Right atrium auricular region (tissue), 2 donors: ENCODE data around the gene ASB10. TPM values are rescaled to one million over a fixed set of nuclear protein-coding genes. Genes with fewer than 3 reads are reported as not detected.

Experiments used
- DNase-seq: peaks from one replicate; pipeline ENCODE4 v3.0.0-alpha.2; 2019; ENCODE audit warnings: low spot score
- H3K27ac ChIP-seq, 2 donors: fragments of 200-600 bp; sonication (generic); 1 replicate in 1 of 2; 2 replicates in 1 of 2; pipeline ENCODE4 v1.5.1; 2016 to 2019
- H3K27me3 ChIP-seq, 2 donors: fragments of 200-600 bp; sonication (generic); one replicate each; pipeline versions ENCODE4 v1.5.1 to v1.6.0; 2017 to 2019
- H3K36me3 ChIP-seq: fragments of 200-600 bp; sonication (generic); one replicate; pipeline ENCODE4 v1.5.1; 2016
- H3K4me1 ChIP-seq, 2 donors: fragments of 200-600 bp; sonication (generic); one replicate each; pipeline versions ENCODE4 v1.5.1 to v1.6.0; 2017 to 2019
- H3K4me3 ChIP-seq, 2 donors: fragments of 200-600 bp; sonication (generic); 1 replicate in 1 of 2; 2 replicates in 1 of 2; pipeline ENCODE4 v1.5.1; 2017 to 2019; ENCODE audit warnings: mild to moderate bottlenecking in 1 of 2, moderate library complexity in 1 of 2
- H3K9me3 ChIP-seq, 2 donors: fragments of 200-600 bp; sonication (generic); one replicate each; pipeline ENCODE4 v1.5.1; 2019
- total RNA-seq, 2 donors: library from RNA; depleted of rRNA; stranded (reverse); fragments of >200 nt; gene quantifications; one replicate each; pipeline ENCODE4 v1.1.0, GENCODE V29; 2016
- TF ChIP-seq, protein P1 (sequence below), 2 donors: fragments of 200-600 bp; sonication (generic); IDR thresholded peaks; one replicate each; pipeline ENCODE4 v1.5.1; 2019; ENCODE audit warnings: antibody characterized with exemption in 2 of 2

ASB10 gene
- total RNA-seq, 2 donors from 2014 or later: 4.0 to 11.6 TPM

DNA sequence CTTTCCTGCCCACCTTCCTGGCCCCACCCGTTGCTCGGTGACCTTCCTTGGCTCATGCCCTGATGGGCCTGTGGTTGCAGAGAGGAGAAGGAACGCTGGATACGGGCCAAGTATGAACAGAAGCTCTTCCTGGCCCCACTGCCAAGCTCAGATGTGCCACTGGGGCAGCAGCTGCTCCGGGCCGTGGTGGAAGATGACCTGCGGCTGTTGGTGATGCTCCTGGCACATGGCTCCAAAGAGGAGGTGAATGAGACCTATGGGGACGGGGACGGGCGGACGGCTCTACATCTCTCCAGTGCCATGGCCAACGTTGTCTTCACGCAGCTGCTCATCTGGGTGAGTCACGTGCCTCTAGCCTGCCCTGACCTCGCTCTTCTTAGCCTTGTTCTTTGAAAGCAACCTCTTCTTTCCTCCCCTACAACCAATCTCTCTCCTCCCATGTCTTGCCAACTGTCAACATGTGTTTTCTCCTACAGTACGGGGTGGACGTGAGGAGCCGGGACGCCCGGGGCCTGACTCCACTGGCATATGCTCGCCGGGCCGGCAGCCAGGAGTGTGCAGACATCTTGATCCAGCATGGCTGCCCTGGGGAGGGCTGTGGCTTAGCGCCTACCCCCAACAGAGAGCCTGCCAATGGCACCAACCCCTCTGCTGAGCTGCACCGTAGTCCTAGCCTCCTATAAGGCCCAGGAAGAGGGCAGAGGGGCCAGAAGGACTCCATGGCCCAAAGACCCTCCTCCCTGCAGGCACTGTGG, 43.6 kb downstream of the ASB10 start:
- Histone ChIP-seq H3K36me3 (peaks cover 27% of the 10 kb centered on the region), H3K27me3 (no peaks in the 10 kb centered on the region), H3K4me3 (no peak overlapping the region), H3K27ac (no peak overlapping the region), H3K9me3 (no peaks in the 10 kb centered on the region), H3K4me1 (peaks cover 0 to 17% of the 10 kb centered on the region in 2 donors)
- no peak for DNase-seq
- TF ChIP-seq, protein P1, sequence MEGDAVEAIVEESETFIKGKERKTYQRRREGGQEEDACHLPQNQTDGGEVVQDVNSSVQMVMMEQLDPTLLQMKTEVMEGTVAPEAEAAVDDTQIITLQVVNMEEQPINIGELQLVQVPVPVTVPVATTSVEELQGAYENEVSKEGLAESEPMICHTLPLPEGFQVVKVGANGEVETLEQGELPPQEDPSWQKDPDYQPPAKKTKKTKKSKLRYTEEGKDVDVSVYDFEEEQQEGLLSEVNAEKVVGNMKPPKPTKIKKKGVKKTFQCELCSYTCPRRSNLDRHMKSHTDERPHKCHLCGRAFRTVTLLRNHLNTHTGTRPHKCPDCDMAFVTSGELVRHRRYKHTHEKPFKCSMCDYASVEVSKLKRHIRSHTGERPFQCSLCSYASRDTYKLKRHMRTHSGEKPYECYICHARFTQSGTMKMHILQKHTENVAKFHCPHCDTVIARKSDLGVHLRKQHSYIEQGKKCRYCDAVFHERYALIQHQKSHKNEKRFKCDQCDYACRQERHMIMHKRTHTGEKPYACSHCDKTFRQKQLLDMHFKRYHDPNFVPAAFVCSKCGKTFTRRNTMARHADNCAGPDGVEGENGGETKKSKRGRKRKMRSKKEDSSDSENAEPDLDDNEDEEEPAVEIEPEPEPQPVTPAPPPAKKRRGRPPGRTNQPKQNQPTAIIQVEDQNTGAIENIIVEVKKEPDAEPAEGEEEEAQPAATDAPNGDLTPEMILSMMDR (IDR thresholded peaks at IDR 0.05): no peak

DNA sequence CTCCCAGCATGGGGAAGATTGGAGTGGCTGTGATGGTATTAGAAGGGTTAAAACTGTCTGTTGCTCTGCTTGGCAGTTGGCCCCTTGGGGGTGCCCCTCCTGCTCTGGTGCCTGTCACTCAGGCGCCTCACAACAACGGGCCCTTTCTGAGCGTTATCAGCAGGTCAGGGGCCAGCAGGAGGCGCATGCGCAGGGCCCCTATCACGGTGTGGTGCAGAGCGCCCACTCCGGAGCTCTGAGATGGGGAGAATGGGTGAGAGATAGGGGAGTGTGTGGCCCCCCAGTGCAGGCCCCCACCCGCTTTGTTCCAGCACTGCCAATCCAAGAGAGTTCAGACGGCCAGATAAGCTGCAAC, 44.4 kb downstream of the ASB10 start:
- peaks cover 31% of the 10 kb centered on the region for H3K36me3 ChIP-seq
- TF ChIP-seq, protein P1 (IDR thresholded peaks at IDR 0.05): no peak
- DNase-seq: no peak
- H3K27ac ChIP-seq: no peak overlapping the region
- no peak overlapping the region for H3K4me3 ChIP-seq
- no peaks in the 10 kb centered on the region for H3K27me3 ChIP-seq
- peaks cover 0 to 25% of the 10 kb centered on the region in 2 donors for H3K4me1 ChIP-seq
- no peaks in the 10 kb centered on the region for H3K9me3 ChIP-seq

DNA sequence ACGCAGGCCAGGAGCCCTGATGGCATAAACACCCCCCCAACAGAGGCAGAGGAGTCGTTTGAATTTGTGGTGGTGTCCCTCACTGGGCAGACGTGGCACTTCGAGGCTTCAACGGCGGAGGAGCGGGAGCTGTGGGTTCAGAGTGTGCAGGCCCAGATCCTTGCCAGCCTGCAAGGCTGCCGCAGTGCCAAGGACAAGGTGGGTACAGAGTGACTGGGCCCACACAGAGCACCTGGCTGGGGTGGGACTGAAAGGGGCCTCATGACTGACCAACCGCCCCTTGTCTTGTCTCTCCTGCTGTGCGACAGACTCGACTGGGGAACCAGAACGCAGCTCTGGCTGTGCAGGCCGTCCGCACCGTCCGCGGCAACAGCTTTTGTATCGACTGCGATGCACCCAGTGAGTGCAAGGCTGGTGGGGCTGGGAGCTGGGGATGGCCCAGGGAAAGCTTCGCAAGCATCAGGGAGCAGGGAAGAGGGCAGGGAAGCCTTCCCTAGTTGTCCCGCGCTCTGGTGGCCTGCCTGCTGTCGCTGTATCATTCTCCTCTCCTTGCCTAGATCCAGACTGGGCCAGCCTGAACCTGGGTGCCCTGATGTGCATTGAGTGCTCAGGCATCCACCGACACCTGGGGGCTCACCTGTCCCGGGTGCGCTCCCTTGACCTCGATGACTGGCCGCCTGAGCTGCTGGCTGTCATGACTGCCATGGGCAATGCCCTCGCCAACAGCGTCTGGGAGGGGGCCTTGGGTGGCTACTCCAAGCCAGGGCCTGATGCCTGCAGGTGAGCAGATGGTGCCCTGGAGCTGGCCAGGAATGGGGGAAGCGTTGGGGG, 45.0 kb downstream of the ASB10 start:
- Histone ChIP-seq H3K27me3 (no peaks in the 10 kb centered on the region), H3K4me3 (no peak overlapping the region), H3K4me1 (peaks cover 0 to 31% of the 10 kb centered on the region in 2 donors), H3K9me3 (no peaks in the 10 kb centered on the region), H3K36me3 (peaks cover 31% of the 10 kb centered on the region), H3K27ac (no peak overlapping the region)
- TF ChIP-seq, protein P1 (IDR thresholded peaks at IDR 0.05): no peak
- DNase-seq: no peak

DNA sequence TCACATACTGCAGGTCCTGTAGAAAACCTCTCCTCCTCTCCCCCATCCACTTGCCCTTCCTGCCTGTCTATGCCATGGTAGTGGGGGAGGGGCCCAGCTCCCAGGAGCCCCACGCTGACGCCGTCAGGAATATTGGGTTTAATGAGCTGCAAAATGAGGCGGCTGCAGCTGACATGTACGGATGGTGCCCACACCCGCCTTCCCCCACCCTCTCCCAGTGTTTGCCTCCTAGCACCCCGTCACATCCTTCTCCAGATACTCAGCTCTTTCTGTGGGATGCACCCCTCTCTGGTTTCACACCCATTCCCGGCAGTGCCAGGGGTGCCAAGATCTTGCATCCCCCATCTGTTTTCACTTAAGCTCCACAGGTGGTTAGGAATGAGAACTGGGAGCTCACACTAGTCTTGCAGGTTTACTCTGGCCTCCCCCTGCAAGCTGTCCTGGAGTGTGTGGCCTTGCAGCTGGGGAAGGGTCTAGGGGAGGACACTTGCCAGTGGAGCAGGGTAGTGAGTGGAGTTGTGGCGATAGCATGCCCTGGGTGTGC, 45.7 kb downstream of the ASB10 start:
- no peak for DNase-seq
- Histone ChIP-seq H3K4me1 (peaks cover 0 to 34% of the 10 kb centered on the region in 2 donors), H3K27me3 (no peaks in the 10 kb centered on the region), H3K9me3 (no peaks in the 10 kb centered on the region), H3K4me3 (no peak overlapping the region), H3K36me3 (peaks cover 31% of the 10 kb centered on the region), H3K27ac (no peak overlapping the region)
- TF ChIP-seq, protein P1 (IDR thresholded peaks at IDR 0.05): no peak

DNA sequence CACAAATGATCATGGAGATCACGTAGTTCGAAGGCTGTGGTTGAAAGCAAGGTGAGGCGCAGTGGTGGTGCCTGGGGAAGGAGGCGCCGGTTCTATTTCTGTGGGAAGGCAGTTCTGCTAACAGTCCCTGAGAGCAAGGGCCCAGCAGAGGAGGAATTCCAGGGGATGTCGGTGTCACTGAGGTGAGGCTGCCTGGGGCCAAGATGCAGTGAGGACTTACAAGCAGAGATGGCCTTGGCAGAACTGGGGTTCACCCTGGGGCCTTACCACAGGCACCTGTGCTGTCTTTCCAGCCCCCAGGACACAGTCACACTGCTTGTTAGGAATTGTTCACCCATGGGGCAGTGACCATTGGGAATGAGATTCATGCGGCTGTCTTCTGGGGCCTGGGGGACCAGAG, 46.2 kb downstream of the ASB10 start:
- no peak overlapping the region for H3K4me3 ChIP-seq
- no peaks in the 10 kb centered on the region for H3K9me3 ChIP-seq
- H3K27me3 ChIP-seq: no peaks in the 10 kb centered on the region
- H3K4me1 ChIP-seq: peaks cover 0 to 34% of the 10 kb centered on the region in 2 donors
- TF ChIP-seq, protein P1 (IDR thresholded peaks at IDR 0.05): no peak
- peaks cover 31% of the 10 kb centered on the region for H3K36me3 ChIP-seq
- no peak for DNase-seq
- H3K27ac ChIP-seq: no peak overlapping the region
